Left renal cortex interstitium (tissue), 4 donors: ENCODE data around the gene POU3F3. TPM values are rescaled to one million over a fixed set of nuclear protein-coding genes. Genes with fewer than 3 reads are reported as not detected.

ENCODE experiments used
- DNase-seq, 4 donors: peaks; one replicate each; pipeline ENCODE4 v3.0.0-alpha.2; 2013; ENCODE audit warnings: low read depth in 4 of 4, low spot score in 2 of 4, missing footprints in 1 of 4
- polyA plus RNA-seq, 4 donors: library from polyadenylated mRNA; unstranded; fragments of 120-200 nt; gene quantifications; one replicate each; pipeline ENCODE4 v1.2.1, GENCODE V29; 2013; ENCODE audit not compliant: insufficient read length in 4 of 4

POU3F3 gene
- polyA plus RNA-seq, 4 donors, result 85.2 to 106 (median 102) TPM

DNA sequence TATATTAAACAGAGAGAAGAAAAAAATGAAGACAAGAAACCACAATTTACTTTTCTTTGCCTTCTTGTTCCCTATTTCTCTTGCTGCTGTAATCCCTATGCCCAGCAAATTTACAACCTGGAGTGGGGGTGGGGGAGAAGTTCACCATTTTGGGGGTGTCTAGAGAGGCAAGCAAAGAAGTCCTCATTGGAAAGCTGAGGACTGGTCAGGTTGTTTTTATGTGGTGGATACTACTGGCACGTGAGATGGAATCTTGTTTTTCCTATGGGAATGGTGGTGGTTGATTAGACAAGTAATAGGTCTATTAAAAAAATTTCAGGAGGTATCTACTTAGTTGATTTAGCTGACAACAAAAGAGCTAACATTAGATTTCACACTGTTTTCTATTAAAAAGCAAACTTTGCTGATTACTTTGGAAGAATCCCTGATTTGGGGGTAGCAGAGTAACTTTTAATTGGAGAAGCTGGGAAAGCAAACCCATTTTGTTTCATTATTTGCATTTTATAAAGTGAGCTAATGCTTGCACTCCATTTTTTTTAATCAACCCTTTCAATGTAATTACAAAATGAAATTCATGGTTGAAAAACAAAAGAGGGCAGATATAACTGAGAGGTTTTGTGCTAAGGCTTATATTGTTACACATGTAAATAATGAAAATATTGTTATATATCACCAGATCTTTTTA is 6.0 kb downstream of the POU3F3 start:
- DNase-seq, result no peak

DNA sequence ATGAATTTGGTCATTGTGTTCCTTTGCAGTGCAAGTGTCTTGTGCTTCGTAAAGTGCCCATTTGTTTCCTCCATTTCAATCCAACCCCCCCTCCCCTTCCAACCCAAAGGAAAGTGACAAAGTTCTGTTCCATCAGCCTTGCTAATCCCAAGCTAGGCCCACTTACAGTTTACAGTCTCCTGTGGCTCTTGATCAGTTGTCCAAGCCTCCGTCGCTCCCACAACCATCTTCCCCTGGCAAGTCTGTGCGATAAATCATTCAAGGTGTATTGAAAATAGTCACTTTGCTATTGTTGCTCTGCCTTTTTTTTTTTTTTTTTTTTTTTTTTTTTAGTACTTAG is 6.5 kb downstream of the POU3F3 start:
- no peak for DNase-seq

DNA sequence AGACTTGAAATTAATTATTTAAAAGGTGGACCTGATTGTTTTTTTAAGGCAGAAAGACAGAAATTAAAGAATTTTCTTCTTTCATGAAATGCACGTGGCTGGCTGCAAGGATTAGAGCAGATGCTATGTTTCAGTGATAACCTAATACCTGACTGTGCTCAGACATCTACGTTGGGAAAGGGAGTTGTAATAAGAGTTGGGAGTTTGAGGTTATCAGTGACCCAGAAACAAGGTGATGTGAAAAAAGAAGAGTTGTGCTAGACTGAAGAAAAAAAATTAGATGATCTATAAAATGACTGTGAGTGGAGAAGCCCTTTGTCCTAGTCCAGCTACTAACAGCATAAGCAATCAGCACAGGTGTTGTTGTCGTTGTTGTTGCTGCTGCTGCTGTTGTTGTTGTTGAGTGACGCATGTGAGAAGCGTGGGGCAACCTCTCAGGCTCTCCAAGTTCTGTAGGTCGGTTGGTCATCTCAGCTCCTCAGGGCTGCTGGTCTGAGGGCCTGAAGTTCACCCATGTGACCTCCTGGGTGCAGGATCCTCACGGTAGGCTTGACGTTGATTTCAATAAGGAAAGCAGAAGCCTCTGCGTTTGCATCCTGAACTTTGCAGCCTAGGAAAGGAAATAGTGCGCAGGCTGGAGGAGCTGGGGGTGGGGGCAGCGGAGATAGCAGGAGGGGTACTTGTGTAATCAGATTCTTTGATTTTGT is 7.6 kb downstream of the POU3F3 start:
- DNase-seq, result no peak

DNA sequence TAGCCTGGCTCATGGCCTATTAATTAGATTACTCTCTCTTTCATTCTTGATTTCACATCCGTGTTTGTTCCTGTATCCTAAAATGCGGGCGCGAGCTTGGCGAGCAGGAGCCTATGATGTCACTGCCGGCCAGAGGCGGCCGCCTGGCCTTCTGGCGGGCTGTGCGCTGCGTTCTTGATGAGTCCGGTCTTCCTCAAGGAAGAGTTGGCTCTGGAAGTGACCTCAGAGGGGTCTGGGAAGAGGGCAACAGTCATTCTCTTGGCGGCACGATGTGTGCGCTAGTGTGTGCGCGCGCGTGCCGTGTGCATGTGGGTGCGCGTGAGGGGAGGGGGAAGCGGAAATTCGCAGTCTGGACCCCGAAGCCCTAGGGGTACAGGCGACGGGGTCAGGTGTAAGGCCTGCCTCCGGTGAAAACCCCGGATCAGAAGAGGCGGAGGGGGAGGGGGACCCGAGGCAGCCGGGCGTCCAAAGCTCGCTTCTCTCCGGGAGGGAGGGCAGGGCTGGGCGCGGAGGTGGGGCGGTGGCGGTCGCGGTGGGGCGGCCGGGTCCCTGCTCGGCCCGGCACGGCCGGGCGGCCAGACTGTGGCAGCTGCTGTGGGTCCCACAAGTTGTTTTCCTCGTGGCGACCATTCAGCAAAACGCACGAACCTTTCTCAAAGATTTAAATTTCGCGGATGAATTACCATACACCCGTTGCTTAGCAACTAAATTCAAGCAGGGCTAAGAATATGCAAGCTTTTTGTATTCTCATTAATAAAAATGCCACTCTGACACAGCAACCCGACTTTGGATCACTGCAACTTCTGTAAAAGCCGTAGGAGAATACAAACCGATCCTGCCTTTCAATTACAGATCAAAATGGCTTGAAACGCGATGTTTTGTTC is 8.4 kb downstream of the POU3F3 start:
- no peak for DNase-seq

DNA sequence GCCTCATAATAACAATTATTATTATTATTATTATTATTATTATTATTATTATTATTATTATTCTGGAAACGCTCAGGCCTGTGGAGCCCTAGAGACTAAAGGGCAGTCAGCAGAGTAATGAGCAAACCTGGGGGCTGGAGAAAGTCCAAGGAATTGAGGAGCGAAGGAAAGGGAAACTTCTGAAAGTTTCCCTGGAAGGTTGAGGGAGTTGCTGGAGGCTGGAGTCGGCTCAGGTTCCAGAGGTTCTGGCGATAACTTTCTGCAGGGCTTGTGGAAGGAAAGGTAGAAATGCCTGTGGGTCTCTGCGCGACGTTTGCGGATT is 9.2 kb downstream of the POU3F3 start:
- DNase-seq, result no peak

DNA sequence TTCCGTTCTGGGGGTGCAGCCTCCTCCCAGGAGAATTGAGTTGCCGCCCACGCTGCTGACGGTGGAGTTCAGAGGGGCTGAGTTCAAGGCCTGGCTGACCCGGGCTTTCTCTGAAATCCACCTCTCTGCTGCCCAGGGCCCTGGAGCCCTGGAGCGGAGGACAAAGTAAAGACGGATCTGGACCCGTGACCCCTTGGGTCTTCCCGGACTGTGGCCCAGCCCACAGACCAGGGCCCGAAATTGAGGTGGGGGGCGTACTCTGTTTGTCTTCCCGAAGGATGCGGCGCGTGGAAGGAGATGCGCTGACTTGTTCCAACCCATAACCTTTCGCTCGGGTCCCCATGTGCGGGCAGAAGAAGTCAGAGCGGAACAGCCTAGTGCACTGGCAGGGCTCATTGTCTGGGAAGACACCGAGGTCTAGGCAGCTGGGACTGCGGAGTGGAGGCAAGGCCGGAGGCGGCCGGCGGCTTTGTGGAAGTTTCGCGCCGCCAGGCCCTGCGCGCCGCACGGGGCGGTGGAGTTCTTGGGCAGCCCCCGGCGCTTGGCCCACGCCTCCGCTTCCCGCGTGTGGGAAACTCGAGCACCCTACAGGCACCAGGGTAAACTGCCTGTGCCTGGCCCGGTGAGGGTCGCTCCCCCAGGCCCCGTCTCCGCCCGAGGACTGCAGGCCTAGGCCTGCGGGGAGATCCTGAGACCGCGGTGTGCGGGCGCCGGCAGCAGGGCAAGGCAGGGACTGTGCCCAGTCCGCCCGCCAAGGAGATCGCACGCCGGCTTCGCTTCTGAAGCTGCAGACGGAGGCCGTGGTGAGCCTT is 9.8 kb downstream of the POU3F3 start:
- DNase-seq, result no peak

DNA sequence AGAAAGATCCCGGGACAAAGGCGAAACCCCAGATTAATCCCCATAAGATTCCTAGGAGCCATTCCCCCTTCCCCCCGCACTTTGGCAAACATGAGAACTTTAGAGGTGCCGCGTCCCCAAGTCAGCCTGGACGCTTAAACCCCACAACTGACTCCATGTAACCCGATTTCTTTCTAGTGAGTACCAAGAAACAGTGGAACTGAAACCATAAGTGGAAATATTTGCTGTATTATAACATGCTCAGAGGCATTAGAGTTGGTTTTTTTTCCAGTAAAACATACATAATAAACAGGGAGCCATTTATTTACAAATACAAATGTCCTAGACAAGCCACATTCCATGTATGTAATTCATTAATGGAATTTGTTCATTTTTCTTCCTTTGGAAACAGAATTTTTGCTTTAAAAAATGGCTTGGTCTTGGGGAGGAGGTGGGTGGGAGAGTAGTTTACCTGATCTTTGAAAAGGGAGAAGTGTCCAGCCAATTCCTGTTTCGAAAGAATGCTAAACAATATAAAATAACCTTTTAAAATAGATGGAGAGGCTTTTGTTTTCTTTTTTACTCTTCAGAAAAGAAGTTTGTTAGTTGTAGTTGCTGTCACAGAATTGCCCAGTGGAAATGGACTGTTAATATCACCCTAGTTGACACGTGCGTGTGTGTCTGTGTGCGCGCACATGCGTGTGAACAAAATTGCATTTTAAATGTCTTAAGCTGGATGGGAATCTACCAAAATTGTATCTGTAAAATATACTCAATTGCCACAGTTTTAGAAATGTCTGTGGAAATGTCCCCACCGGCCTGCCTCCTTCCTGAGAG is 10.6 kb downstream of the POU3F3 start:
- DNase-seq, result peak in 1 of 4 donors; percentile 3

DNA sequence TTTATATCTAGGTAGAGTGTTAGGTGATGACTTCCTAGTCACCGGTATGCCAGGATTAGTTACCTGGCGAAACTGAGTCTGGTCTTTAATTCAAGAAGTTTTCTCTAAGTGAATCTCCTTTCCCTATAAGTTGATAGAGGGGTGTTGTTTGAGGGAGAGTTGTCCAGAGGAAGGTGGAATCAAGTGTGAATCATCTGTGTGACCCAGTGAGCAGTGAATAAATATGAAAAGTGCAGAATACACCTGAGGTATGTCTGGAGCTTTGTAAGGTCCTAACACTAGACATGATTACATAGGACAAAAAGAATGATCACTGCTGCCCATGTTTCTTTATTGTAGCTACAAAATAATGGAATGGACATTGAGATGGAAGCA is 11.2 kb downstream of the POU3F3 start:
- peak in 1 of 4 donors; percentile 10 for DNase-seq

DNA sequence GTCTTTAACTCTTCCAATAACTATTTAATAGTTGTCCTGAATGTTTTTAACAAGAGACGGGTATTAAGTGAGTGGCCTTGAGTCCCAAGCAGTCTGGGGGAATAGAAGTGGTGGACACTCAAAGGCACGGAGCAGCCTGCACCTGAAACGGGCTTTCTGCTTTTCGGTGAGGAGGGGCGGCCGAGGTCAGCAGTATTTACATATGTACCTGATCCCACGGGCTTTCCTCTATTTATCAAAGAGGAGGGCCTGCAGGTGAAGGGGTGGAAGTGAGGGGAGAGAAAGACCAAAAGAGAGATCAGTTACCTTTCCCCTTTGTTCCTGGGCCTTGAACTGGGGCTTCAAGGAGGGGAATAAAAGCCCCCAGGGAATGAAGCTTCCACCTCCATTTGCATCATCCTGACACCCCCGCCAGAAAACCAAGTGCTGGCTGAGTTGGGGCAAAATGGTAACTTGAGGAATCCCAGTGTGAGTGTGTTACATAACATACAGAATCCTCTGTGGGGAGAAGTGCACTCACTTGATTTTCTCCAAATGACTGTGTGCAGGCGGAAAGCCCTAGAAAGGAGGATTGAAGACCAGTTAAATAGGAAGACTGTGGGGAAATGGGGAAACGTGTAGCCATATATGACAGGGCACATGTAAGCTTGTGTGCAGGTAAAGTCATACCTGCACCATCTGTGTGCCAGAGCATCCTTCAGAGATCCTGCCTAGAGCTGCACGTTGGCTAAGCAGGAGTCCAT is 12.4 kb downstream of the POU3F3 start:
- peak in 2 of 4 donors; percentile 8 to 21 for DNase-seq

DNA sequence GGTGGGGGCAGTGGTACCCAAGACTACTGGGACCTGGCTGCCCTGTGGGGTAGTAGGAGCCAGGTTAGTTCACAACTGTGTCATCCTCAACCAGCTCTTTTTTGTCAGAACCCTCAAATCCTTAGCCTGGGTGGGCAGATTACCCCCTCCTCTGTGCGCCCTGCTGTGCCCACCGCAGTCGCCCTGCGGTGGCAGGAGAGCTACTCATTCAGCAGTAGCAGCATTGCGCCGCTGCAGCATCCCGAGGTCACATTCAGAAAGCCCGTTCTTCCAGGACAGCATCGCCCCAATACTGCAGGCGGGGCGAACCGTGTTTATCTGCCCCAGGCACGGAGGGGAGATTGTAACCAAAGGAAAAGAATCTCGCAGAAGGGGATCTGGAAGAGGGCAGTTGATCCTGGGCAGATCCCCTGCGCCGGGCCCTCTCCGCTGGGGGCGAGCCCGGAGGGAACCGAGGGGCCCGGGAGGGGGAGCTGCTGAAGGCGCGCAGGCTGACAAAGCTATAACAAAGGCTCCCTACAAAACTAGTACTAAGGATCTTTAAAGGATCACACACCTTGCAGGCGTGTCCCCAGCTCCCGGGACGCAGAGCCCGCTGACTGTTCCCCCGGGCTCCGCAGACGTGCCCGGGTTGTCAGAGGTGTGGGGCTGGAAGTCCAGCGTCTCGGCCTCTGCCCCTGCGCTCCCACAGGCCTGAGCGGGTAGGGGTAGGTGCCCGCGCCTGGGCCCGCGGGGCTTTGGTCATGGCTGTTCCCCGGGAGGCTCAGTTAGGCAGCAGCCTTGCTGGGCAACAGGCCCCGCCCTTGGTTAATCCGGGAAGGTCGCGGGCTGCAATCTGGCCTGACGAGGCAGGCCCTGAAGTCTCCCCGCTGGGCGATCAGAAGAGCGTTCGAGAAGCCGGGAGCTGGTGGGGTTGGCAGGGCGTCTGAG is 13.2 kb downstream of the POU3F3 start:
- DNase-seq, result peak in 1 of 4 donors; percentile 2

DNA sequence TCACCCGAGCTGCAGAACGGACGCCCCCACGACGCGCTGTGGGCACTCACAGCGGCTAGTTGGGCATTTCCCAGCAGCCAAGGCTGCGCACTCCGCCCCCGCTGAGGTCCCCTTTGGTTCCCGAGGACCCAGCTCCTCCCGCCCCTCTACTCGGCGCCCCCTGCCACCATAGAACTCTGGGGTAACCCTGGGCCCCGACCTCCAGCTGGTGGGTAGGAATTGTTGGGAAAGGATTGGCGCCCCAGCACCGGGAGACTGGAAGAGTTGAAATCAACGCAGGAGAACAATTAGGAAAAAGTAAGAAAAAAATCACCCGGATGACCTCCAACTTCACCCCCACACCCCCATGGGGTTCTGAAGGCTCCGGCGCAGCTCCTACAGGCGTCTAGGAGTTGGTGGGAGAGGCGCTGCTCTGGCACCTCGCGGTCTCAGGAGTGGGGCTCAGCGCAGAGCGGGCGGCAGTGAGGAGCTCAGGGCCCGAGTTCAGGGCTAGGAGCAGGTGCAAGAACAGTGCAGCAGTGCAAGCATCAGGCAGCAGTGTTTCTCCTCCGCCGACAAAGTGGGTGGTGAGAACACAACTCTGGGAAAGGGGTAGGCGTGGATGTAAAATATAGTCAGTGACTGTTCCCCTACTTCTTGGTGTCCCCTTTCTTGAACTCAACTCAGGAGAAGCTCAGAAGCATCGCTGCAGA is 14.0 kb downstream of the POU3F3 start:
- DNase-seq, result no peak

DNA sequence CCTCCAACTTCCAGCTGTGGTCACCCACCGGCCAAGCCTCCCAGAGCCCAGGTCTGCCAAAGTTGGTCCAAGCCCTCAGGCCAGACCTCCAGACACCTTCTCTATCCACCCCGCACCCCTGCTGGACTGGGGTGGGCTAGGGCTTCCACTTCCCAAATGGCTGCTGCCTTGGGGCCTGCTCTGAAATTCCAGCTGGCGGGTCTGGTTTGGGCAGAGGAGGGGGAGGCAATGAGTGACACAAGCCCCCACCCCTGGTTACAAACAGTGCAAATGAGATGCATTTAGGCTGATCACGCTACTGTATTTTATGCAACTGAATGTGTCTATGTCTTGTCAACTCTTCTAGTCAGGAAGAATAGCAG is 14.6 kb downstream of the POU3F3 start:
- DNase-seq, result no peak

DNA sequence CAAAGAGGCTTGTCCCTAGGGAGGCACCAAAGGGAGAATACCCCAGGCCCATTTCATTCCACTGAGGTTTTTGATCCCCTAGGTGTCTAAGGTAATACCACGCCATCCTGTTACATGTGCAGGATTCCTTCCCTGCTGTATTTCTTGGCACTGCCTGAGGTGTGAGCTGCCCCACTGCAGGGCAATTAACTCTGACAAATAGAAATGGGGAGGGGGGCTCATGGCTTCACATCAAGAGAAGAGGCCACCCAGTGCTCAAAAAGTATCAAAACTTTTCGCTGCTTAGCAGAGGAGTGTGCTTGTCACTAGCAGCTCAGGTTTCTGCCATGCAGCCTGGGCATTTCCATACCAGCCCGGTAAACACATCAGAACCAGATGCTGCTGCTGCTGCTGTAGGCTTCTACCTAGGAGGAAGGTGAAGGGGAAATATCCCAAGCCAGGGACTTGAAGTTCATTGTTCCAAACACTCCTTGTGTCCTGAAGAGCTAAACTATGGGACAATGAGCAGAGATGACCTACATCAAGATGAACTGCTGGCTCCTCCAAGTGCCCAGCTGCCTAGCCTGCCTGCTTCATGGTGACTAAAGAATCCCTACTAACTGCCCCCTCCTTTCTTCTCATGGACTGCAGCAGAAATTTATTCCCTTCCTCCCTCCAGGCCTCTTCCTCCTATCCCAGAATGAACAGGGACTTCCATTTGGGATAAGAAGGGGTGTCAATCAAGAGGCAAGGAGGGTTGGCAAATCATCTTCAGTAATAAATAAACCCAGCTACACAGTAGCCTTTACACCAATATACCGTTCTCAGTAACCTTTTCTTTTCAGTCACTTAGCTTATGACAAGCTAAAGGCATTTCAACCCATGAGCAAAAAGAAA is 16.4 kb downstream of the POU3F3 start:
- no peak for DNase-seq

DNA sequence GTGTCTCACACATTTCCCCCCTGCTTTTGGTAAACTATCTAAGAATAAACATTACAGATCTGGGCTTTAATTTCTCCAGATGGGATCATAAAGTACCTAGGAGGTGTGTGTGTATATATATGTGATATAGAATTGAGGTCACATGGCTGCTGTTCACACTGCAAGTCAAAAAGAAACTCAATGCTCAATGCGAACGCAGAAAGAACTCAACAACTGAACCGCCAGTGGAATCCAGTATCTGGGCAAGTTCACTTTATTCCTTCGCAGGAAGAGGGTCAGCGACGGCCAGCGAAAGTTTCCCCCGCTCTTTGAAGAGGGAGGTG is 17.7 kb downstream of the POU3F3 start:
- peak in 1 of 4 donors; percentile 23 for DNase-seq

DNA sequence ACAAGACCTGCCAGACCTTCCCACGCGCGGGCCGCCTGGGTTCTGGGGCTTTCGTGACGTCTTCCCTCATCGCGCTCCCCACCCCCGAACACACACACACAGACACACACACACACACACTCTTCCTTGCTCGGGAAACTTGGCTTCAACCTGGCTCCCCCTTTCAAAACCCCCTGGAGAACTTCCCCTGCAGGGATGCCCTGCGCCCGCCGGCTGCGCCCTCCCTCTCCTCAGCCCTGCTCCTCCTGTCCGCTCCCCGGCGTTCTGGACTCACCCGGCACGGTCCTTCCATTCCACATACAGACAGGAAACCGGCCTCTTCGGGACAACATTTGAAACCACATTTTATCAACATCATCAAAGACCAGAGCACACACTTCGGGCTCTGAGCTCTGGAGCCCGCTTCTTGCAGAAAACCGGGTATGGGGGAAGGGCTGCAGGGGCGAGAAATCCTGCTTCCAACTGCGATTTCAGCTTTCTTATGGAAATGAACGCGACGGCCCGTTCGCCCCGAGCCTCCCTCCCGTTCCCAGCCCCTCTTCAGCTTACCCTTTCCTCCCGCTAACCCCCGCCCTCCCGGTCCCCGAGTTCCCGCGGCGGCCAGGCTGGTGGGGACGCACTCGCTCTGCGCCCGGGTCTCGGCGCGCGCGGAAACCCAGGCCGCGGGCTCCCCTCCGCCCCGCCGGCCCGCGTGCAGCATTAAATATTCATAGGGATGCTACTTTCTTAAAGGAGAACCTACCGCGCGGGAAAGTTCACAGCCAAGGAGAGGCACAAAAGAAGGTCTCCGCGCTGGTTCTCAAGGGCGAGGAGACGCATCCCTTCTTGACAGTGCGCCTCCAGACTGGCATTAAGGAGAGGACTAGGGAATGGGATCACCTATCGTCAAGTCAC is 18.3 kb downstream of the POU3F3 start:
- DNase-seq, result no peak
